GM11168 (cell line): ENCODE data around the gene ILDR2.

Experiments
- in situ Hi-C: fragments of 300-500 bp; cut with MboI; formaldehyde crosslinking; loops from one replicate; pipeline ENCODE4 v1.12.0; 2022; ENCODE audit warnings: low sequenced_read_pairs; ENCODE audit not compliant: unreplicated experiment

Gene ILDR2

GRCh38 chr1:166858726-166859419, 116.5 kb downstream of the ILDR2 start:
- in situ Hi-C loops: no loop called here
